Keratinocyte (primary cell): Measurements from ENCODE around the gene PKP4. TPM values are rescaled to one million over a fixed set of nuclear protein-coding genes. Genes with fewer than 3 reads are reported as not detected.

ENCODE experiments used
- DNase-seq: peaks from one replicate; pipeline ENCODE4 v3.0.0-alpha.2; 2011; ENCODE audit warnings: low read depth, missing footprints, low spot score
- FAIRE-seq: peaks from 2 replicates; lab custom pipeline; 2011; peaks lifted over from hg19 to GRCh38; lab: Jason Lieb, UNC
- H2AFZ ChIP-seq: 2 replicates; pipeline ENCODE4 v1.6.0; 2012; ENCODE audit warnings: low read length, control low read depth, inconsistent platforms; ENCODE audit not compliant: control insufficient read depth
- H3K27ac ChIP-seq: 2 replicates; pipeline ENCODE4 v1.5.1; 2011; ENCODE audit warnings: low read length; ENCODE audit not compliant: control insufficient read depth, insufficient read depth
- H3K27me3 ChIP-seq: 3 replicates; pipeline ENCODE4 v1.6.0; 2011; ENCODE audit warnings: low read length; ENCODE audit not compliant: control insufficient read depth, insufficient read depth; ENCODE audit errors: extremely low read depth
- H3K36me3 ChIP-seq, 2 experiments: 2 replicates in 1 of 2; 3 replicates in 1 of 2; pipeline ENCODE4 v1.5.1; 2011; ENCODE audit warnings: low read length in 2 of 2, mild to moderate bottlenecking in 1 of 2; ENCODE audit not compliant: control insufficient read depth in 2 of 2, insufficient read depth in 2 of 2; ENCODE audit errors: extremely low read depth in 1 of 2
- H3K4me1 ChIP-seq: 3 replicates; pipeline ENCODE4 v1.5.1; 2011; ENCODE audit warnings: low read length; ENCODE audit not compliant: control insufficient read depth, insufficient read depth; ENCODE audit errors: extremely low read depth
- H3K4me2 ChIP-seq: 3 replicates; pipeline ENCODE4 v1.6.0; 2011; ENCODE audit warnings: low read depth, low read length; ENCODE audit not compliant: control insufficient read depth, insufficient read depth; ENCODE audit errors: extremely low read depth
- H3K4me3 ChIP-seq, 3 experiments: fragments of 200-600 bp in 1 of 3; sonication (generic) in 1 of 3; 2 replicates in 2 of 3; 3 replicates in 1 of 3; pipeline ENCODE4 v1.5.1; 2011 to 2016; ENCODE audit warnings: low read length in 3 of 3, mild to moderate bottlenecking in 3 of 3, control low read depth in 2 of 3, inconsistent platforms in 1 of 3, low read depth in 1 of 3, mixed read lengths in 1 of 3, mixed run types in 1 of 3, moderate library complexity in 1 of 3; ENCODE audit not compliant: control insufficient read depth in 2 of 3, insufficient read depth in 2 of 3; ENCODE audit errors: extremely low read depth in 1 of 3
- H3K79me2 ChIP-seq: 2 replicates; pipeline ENCODE4 v1.6.0; 2012; ENCODE audit warnings: low read length; ENCODE audit not compliant: control insufficient read depth, insufficient read depth
- H3K9ac ChIP-seq: 3 replicates; pipeline ENCODE4 v1.6.0; 2011; ENCODE audit warnings: low read length; ENCODE audit not compliant: control insufficient read depth, insufficient read depth; ENCODE audit errors: extremely low read depth
- H3K9me1 ChIP-seq: 3 replicates; pipeline ENCODE4 v1.6.0; 2011; ENCODE audit warnings: low read length; ENCODE audit not compliant: control insufficient read depth, insufficient read depth; ENCODE audit errors: extremely low read depth
- H3K9me3 ChIP-seq: 2 replicates; pipeline ENCODE4 v1.5.1; 2012; ENCODE audit warnings: low read depth, low read length; ENCODE audit not compliant: control insufficient read depth
- H4K20me1 ChIP-seq: 3 replicates; pipeline ENCODE4 v1.6.0; 2011; ENCODE audit warnings: low read length; ENCODE audit not compliant: control insufficient read depth, insufficient read depth; ENCODE audit errors: extremely low read depth
- EZH2 ChIP-seq: IDR thresholded peaks from one replicate; pipeline ENCODE4 v1.6.1; 2012; ENCODE audit warnings: inconsistent platforms, mild to moderate bottlenecking, low read length, moderate library complexity
- dilution Hi-C: fragments of 300-500 bp; cut with MboI; formaldehyde crosslinking; loops from one replicate; pipeline ENCODE4 v1.7.0; 2020; ENCODE audit warnings: low sequenced_read_pairs; ENCODE audit not compliant: extremely low pct_ligation_motif_present
- polyA plus RNA-seq, 5 experiments: library from polyadenylated mRNA; depleted of rRNA in 3 of 5; stranded (reverse) in 3 of 5; stranded (forward) in 1 of 5; unstranded in 1 of 5; fragments of >200 nt; gene quantifications; 1 replicate in 1 of 5; 2 replicates in 3 of 5; 3 replicates in 1 of 5; pipeline versions ENCODE4 v1.2.1 to v1.2.3, GENCODE V29; 2011 to 2012; ENCODE audit warnings: missing spikeins in 2 of 5, low read depth in 1 of 5, low replicate concordance in 1 of 5
- TF ChIP-seq, protein P1 (sequence below), 3 experiments: IDR thresholded peaks in 1 of 3; conservative IDR thresholded peaks in 1 of 3; optimal IDR thresholded peaks in 1 of 3; 2 replicates in 2 of 3; 3 replicates in 1 of 3; pipeline versions ENCODE3 to v1.5.1; 2011; ENCODE audit warnings: low read length in 3 of 3, mild to moderate bottlenecking in 3 of 3, moderate library complexity in 2 of 3, control low read depth in 1 of 3, inconsistent platforms in 1 of 3; ENCODE audit not compliant: insufficient read depth in 2 of 3; ENCODE audit errors: extremely low read depth in 1 of 3

PKP4 gene
- polyA plus RNA-seq, 1 donor (not counting 4 experiments of a cell fraction or from before 2014, with no cell fraction given): 43.8 TPM

DNA sequence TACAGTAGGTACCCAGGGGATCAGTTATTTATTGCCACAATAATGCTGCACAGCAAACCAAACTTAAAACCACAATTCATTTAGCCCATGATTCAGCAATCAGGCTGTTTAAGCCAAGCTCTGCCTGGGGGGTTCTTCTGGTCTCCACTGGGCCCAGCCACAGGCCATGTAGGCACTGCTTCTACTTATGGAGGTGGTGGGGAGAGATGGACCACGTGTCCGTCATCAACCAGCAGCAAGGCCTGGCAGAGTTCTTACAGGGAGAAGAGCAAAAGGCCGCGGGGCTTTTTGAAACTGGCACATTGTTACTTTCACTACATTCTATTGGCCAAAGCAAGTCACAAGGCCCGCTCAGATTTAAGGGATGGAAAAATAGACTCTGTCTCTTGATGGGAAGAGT is 262.1 kb downstream of the PKP4 start:
- H3K36me3 ChIP-seq: no peaks in the 10 kb centered on the region
- H3K27me3 ChIP-seq: peaks cover 2% of the 10 kb centered on the region
- no peak overlapping the region for H3K4me3 ChIP-seq
- no peak overlapping the region for H3K4me2 ChIP-seq
- no peaks in the 10 kb centered on the region for H4K20me1 ChIP-seq
- H3K9me3 ChIP-seq: no peaks in the 10 kb centered on the region
- DNase-seq: no peak
- TF ChIP-seq, protein P1, sequence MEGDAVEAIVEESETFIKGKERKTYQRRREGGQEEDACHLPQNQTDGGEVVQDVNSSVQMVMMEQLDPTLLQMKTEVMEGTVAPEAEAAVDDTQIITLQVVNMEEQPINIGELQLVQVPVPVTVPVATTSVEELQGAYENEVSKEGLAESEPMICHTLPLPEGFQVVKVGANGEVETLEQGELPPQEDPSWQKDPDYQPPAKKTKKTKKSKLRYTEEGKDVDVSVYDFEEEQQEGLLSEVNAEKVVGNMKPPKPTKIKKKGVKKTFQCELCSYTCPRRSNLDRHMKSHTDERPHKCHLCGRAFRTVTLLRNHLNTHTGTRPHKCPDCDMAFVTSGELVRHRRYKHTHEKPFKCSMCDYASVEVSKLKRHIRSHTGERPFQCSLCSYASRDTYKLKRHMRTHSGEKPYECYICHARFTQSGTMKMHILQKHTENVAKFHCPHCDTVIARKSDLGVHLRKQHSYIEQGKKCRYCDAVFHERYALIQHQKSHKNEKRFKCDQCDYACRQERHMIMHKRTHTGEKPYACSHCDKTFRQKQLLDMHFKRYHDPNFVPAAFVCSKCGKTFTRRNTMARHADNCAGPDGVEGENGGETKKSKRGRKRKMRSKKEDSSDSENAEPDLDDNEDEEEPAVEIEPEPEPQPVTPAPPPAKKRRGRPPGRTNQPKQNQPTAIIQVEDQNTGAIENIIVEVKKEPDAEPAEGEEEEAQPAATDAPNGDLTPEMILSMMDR (optimal IDR thresholded peaks at IDR 0.05 in 1 of 3, IDR thresholded peaks at IDR 0.05 in 1 of 3, conservative IDR thresholded peaks at IDR 0.05 in 1 of 3; ENCODE audit: extremely low read depth in 1 of 3, insufficient read depth in 2 of 3, low read length in 3 of 3): no peak
- TF ChIP-seq EZH2: no peak
- no peaks in the 10 kb centered on the region for H3K79me2 ChIP-seq
- H3K9ac ChIP-seq: no peak overlapping the region
- H3K9me1 ChIP-seq: no peaks in the 10 kb centered on the region
- no peak overlapping the region for H2AFZ ChIP-seq
- H3K27ac ChIP-seq: no peak overlapping the region
- dilution Hi-C loops: no loop called here
- H3K4me1 ChIP-seq: peaks cover 9% of the 10 kb centered on the region
- no peak for FAIRE-seq

GRCh38 chr2:158719403-158719802 is 262.7 kb downstream of the PKP4 start:
- H4K20me1 ChIP-seq: no peaks in the 10 kb centered on the region
- H3K9me1 ChIP-seq: no peaks in the 10 kb centered on the region
- no peaks in the 10 kb centered on the region for H3K79me2 ChIP-seq
- no peaks in the 10 kb centered on the region for H3K9me3 ChIP-seq
- no peaks in the 10 kb centered on the region for H3K36me3 ChIP-seq
- DNase-seq (no peak), FAIRE-seq (no peak)
- peaks cover 15% of the 10 kb centered on the region for H3K4me1 ChIP-seq
- H3K27ac ChIP-seq: no peak overlapping the region
- no peak overlapping the region for H3K4me3 ChIP-seq
- dilution Hi-C loops: no loop called here
- no peak overlapping the region for H3K4me2 ChIP-seq
- H2AFZ ChIP-seq: no peak overlapping the region
- H3K9ac ChIP-seq: no peak overlapping the region
- H3K27me3 ChIP-seq: peaks cover 2% of the 10 kb centered on the region
- no peak for TF ChIP-seq EZH2
- TF ChIP-seq, protein P1 (optimal IDR thresholded peaks at IDR 0.05 in 1 of 3, IDR thresholded peaks at IDR 0.05 in 1 of 3, conservative IDR thresholded peaks at IDR 0.05 in 1 of 3; ENCODE audit: extremely low read depth in 1 of 3, insufficient read depth in 2 of 3, low read length in 3 of 3): no peak
